NCI-H748 (cell line): ENCODE results near the gene SLC44A3.

Source experiments
- DNase-seq: peaks from one replicate; lab custom pipeline; 2025; ENCODE audit not compliant: unreplicated experiment; lab: John Stamatoyannopoulos, UW

SLC44A3 gene, protein sequence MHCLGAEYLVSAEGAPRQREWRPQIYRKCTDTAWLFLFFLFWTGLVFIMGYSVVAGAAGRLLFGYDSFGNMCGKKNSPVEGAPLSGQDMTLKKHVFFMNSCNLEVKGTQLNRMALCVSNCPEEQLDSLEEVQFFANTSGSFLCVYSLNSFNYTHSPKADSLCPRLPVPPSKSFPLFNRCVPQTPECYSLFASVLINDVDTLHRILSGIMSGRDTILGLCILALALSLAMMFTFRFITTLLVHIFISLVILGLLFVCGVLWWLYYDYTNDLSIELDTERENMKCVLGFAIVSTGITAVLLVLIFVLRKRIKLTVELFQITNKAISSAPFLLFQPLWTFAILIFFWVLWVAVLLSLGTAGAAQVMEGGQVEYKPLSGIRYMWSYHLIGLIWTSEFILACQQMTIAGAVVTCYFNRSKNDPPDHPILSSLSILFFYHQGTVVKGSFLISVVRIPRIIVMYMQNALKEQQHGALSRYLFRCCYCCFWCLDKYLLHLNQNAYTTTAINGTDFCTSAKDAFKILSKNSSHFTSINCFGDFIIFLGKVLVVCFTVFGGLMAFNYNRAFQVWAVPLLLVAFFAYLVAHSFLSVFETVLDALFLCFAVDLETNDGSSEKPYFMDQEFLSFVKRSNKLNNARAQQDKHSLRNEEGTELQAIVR

DNA sequence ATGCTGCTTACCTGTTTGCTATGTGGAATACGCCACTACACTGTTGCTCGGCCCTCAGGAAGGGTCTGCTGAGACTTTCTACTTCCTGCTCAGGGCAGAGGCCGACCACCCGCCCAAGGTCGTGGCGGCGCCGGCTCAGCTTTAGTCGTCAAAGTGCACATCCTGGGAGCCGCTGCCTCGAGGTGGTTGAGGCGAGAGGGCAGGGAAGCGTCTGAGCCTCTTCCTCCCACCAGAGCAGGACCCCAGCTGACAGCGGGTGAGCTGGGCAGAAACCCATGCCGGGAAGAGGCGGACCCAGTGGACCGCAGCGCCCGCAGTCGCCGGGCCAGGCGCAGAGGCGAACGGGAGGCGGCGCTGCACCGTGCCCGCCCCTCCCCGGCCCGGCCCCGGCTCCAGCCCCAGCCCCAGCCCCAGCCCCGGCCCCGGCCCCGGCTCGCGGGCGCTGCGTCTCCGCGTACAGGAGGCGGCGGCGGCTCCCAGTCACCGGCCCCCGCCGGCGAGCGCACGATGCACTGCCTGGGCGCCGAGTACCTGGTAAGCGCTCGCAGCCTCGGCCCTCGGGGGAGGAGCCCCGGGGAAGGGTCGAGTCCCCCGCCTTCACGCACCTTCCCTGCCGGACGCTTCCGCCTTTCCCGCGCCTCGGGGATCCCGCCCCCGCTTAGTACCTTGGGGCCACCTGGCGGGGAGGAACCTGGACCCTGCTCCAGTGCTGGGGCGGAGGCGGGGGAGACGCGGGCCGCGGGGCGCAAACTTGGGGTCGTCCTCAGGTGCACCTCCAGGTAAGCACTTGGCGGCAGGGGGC lies at the start of gene SLC44A3:
TSS of gene SLC44A3 (plus strand) at position 413 of the 802 bp plus-strand sequence. CDS start at position 508, 95 bp downstream.
- DNase-seq = peak; percentile 42

DNA sequence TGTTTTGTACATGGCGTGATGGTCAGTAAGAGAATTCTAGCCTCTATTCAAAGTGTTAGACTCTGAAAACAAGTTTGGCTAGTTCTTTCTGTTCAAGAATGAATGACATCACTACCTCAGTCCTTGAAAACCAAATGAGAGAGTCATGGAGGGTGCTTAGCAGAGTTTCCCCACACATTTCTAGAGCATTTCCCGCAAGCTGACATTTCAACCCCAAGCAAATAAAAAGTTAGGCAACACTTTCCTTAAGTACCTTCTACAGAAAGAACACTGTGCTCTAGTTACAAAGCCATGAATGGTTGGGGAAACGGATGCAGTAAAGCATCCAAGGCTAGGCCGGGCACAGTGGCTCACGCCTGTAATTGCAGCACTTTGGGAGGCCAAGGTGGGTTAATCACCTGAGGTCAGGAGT lies 47.9 kb upstream of the SLC44A3 start:
- no peak for DNase-seq

DNA sequence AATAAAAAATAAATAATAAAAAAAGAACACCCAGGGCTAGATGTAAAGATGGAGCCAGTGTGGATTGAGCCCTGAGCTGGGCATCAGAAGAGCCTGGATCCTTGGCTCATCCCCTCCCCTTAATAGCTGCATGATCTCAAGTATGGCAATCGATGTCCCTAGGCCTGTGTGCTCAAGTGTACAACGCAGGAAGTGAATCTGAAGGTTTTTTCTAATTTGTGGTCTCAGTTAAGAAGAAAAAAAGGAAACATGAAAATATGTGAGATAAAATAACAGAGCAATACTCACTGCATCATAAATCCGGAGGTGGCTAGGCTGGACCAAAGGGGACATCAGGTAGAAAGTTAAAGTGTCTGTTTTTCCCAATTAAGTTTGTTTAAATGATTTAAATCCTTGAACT lies 47.3 kb upstream of the SLC44A3 start:
- no peak for DNase-seq

DNA sequence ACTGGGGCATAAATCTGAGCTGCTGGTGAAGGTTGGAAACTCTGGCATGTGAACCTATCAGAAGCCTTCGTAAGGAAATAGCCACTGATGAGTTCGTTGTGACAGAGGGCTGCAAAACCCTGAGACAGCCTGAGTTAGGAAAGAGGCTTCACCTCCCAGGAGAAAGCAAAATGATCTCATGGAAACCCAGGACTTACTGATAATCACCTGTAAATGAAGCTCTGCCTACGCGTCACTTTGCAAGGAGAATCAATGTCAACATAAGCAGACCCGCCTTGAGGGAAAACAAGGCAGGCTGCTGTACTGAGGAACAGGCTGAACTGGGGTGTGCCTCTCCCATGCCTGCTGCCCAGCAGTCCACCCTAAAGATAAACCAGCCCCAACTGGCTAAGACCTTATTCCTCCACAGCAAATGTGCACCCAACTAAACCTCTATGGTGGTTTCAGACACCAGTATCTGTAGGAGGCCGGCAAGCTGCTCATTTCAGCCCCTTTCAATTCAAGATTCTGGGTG lies 46.8 kb upstream of the SLC44A3 start:
- DNase-seq = no peak

DNA sequence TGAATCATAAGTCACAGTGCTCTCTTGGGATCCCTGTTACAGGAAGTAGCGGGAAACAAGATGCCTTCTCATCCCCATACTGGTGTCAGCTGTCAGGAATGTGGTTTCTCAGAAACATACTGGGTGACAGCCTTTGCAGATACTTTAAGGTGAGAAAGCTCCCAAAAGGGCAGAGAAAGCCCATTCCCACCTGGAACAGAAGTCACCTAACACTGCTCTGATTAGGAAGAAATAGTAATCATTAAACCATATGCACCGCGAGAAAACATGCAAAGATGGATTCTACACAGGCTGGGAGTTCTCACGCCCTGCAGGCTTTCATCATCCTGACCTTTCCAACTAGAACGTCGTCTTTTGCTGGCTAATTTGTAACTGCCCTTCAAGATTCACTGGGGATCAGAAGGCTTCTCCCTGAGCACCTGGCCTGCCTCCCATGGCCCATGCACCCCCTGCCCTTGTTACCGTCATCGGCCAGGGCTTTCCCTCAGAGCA lies 46.2 kb upstream of the SLC44A3 start:
- no peak for DNase-seq

DNA sequence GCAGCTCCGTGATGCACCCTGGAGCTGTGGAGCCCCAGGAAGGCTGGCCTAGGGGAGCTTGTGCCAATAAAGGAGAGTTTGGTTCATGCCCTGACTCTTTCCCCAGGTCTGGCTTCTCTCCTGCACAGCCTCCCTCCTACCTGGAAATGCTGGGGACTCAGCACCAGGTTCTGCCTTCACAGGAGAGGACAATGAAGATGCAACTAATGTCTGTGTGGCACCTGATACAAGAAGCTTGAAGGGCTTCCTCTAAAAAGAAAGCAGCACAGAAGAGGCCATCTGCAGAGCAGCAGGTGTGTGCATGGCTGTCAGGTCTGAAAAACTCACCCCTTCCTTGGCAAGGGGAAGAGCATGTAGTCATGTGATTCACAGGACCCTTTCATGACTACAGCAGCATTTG lies 43.7 kb upstream of the SLC44A3 start:
- no peak for DNase-seq

DNA sequence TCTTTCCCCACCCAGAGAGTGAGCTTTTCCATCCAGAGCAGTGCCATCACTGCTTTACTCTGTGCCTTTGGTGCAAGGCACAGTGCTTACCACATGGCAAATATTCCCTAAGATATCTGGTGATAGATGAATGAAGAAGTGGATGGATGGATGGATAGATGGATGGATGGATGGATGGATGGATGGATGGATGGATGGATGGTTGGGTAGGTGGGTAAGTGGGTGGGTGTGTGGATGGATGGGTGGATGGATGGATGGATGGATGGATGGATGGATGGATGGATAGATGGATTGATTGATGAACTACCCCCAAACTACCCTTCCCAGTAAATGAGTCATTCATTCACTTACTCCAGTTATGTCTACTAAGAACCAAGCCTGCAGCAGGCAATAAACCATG lies 42.9 kb upstream of the SLC44A3 start:
- no peak for DNase-seq

DNA sequence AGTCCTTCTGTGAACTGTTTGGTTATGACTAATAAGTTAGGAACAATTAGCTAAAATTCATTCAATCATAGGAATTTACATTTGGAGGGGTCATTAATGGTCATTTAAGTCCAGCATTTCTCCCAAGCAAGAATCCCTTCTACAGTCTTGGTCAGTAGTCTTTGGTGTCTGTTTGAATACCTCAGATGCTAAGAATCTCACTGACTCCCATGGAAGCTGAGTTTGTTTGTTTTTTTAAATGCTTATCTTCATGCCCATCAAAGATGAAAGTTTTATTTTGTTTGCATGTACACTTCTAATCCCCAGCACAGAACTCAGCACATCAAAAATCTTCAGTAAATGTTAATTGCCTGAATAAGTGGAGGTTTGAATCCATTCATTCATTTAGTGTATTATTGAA lies 41.3 kb upstream of the SLC44A3 start:
- DNase-seq = no peak

DNA sequence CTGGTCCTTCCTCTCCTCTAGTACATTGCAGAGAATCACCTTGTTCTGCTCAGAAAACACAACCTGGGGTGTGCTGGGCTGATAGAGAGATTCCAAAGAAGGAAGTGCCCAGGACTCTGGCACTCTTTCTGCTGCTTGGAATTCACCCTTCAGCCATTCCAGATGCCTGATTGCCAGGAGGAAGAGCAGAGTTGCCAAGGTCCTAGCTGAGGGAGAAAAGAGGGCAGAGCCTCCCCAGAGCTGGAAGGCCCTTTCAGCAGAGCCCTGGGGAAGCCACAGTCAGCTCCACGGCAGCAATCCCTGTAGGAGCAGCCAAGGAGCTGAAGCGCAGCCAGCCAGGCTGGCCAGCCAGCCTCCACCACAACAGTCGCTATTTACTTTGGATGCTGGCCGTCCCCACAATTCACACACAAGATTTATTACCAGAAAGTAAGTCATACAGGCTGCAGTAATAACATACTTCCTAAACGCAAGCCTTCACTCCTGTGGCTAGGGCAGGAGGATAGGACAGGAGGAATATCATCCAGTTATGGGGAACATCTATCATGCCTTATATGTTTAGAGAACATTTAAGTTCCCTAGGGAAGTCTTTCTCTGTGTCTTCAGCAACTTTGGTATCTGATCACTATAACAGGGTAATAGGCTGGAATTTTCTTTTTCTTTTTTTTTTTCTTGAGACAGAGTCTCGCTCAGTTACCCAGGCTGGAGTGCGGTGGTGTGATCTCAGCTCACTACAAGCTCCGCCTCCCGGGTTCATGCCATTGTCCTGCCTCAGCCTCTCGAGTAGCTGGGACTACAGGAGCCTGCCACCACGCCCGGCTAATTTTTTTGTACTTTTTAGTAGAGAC lies 36.6 kb upstream of the SLC44A3 start:
- no peak for DNase-seq

DNA sequence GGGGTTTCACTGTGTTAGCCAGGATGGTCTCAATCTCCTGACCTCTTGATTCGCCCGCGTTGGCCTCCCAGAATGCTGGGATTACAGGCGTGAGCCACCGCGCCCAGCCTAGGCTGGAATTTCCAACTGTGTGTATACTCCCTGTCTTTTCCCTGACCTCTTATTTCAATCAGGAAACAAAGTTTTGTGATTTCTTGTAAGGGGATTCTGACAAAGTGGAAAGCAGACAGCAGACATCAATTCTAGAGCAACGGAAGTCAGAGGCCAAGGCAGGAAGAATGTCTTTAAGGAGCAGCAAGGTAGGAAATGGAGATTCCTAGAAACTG lies 36.0 kb upstream of the SLC44A3 start:
- no peak for DNase-seq

DNA sequence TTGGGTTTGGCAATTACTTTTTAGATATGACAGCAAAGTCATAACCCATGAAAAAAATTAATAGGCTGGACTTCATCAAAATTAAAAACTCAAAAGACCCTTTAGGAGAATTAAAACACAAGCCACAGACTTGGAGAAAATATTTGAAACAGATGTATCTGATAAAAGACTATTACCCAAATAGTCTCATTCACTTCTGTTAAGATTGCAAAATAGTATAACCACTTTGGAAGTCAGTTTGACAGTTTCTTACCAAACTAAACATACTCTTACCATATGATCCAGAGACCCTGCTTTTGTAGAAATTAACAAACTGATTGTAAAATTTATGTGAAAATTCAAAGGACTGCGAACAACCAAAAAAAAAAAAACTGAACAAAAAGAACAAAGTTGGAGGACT lies 32.5 kb upstream of the SLC44A3 start:
- no peak for DNase-seq

DNA sequence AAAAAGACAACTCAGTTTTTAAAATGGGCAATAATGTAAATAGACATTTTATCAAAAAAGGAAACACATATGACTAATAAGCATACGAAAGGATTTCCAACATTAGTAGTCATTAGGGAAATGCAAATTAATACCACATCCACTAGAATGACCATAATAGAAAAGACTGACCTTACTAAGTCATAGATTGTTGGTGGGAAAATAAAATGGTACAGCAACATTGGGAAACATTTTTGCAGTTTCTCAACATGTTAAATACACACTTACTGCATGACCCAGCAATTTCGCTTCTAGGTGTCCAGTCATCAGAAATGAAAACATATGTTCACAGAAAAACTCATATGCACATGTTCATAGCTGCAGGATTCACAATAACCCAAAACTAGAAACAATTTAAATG lies 29.9 kb upstream of the SLC44A3 start:
- no peak for DNase-seq

DNA sequence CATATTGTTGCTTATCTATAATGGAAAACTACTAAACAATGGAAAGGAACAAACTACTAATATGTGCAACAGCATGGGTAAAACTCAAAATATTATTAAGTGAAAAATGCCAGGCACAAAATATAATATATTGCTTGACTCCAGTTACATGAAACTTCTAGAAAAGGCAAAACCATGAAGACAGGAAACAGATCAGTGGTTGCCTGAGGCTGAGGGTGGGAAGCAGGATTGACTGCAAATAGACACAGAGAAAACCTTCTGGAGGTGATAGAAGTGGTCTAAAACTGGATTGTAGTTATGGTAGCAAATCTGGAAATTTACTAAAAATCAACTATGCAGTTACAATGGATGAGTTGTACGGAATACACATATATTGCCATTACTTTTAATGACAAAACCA lies 29.5 kb upstream of the SLC44A3 start:
- no peak for DNase-seq

DNA sequence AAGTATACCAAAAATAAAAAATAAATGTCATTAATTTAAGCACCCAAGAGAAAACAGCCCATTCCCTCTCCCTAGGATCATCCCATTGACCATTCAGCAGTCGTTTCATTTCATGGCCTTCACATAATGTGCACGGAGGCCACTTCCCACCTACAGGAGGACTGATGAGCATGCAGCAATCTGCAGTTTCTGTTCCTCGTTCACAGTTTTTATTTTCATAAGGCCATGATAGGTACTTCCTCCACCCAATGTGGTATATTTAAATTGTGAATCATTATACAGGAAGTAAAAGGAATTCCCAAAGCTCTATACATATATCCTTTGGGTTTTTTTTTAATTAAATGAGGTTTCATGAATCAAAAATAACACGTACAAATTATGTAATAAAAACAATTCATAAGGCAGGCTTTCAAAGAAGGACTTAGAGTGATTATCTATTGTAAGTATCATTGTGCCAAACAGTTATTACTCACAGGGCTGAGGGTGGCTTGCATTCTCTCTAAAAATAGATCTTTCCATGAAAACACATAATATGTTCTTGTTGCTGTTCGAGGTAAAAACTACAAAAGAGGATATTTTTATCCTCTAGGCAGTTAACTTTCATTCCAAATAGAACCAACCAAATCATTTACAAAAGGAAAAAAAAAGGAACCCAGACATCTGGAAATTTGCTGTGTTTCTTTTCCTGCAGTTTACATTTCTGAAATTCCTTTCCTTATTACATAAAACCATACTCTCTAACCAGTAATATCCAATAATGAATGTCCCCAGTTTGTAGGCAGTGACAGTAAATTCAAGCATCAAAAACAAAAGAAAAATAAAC lies 27.5 kb upstream of the SLC44A3 start:
- DNase-seq = no peak

DNA sequence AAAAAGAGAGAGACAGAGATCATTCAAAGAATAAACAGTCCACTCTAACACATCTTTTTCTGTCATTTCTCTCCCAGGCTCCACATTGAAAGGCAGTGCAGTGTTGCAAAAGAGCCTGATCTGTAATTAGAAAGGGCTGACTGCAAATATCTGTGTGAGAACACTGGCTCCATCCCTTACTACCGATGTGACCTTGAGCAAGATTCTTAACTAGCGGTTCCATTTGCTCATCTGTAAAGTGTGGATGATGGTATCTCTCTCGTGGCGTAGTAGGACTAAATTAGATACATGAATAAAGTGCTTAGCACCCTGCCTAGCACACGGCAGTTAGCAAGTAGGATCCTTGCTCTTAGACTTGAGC lies 26.9 kb upstream of the SLC44A3 start:
- DNase-seq = no peak

DNA sequence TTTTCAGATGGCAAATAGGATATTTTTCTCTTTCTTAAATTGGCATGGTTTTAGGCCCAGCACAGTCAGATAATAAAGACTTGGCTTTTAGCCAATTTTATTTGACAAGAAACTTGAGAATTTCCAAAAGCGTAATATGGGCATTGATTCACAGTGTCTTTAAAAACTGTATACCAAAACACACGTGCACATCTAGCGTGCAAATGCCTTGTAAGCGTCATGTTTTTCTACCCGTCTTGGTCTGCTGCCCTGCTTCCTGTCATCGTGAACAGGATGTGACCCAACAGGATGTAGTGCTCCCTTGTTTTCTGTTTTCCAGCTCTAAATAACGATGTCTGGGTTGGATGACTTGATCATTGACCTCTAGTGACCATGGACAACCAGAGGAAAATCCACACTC lies 24.7 kb upstream of the SLC44A3 start:
- no peak for DNase-seq

DNA sequence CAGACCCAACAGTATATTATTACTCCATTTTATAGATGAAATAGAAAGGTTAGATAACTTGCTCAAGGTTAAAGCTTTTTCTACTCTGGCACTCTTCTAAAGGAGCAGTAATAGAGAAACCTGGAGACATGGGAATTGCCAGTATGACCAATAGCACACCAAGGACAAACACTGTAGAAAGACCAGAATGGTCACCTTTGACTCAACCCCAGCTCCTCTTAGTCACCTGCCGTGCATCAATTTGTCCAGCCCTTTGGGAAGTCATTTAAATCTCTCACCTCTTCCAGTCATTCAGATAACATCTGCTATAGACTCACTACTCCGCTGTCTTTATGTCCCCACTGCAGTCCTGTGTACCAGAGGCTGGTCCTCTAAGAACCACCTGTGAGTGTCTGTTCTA lies 23.9 kb upstream of the SLC44A3 start:
- DNase-seq = no peak

DNA sequence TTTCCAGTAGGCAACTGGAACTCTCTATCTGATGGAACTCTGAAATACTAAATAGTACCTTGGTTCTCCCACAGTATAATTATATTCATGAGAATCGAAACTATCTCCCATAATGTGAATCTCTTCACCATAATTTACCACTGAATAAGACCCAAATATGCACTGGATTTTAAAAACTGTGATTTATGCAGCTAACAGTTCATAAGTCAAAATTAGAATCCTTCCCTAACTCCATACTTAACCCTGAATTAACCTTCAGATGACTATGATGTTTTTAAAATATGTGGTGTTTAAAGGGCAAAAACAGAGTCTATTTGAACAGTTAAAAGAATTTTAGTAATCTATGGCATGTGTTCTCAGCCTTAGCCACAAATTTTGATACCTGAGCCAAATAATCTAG lies 22.9 kb upstream of the SLC44A3 start:
- DNase-seq = no peak

DNA sequence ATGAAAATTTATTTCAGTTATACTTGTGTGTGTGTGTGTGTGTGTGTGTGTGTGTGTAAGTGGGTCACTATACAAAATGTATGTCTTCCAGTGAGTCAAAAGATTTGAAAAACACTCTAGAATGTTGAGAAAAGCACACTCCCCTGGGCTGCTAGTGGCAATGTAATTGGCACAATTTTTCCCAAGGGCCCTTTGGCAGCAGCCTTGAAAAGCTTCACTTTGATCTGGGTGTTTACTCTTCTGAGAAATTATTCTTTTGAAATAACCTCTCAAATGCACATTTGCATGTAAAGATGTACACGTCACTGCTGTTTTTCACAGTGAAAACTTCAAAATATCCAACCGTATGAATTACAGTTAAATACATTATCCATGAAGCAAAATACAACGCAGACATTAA lies 22.1 kb upstream of the SLC44A3 start:
- no peak for DNase-seq

DNA sequence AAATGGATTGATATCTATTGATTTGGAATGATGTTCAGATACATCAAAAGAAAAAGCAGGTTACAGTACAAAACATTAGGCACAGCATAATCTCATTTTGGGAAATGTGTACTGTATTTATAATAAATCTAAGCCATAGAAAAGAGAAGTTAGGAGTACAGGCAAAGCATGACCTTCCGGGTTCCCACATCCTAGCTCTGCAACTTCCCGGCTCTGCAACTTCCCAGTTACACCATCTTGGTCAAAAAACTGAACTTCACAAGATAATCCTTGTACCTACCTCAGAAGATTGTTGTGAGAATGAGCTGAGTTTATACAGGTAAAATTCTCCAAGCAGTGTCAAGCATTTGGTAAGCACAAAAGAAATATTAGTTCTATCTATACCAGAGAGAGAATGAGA lies 21.7 kb upstream of the SLC44A3 start:
- no peak for DNase-seq
